ENCODE measurements around the gene ZCWPW1.
"Not testable (repeated sequence)": the region's sequence is repeated elsewhere in the genome, so short reads cannot be mapped to it uniquely, and the experiment has no call there.

Gene ZCWPW1

GRCh38 chr7:100453854-100454253 lies 25.4 kb upstream of the ZCWPW1 start:
- DNase-seq = not testable (repeated sequence)

DNA sequence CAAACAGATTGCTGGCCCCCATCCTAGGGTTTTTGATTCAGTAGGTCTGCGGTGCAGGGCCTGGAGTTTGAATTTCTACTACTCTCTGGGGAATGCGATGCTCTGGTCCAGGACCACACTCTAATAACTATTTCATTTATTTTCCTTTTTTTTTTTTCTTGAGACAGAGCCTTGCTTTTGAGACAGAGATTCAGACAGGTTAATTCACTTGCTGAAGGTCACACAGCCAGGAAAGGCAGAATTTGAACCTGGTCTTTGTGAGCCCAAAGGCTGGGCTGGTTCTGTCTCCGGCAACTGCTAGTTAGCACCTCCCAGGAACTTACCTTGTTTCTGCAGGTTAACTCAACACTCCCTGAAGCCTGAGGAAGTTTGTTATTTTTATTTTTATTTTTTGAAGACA lies 24.0 kb upstream of the ZCWPW1 start:
- no peak for DNase-seq

GRCh38 chr7:100449190-100449795 lies 20.8 kb upstream of the ZCWPW1 start:
- no peak for DNase-seq

DNA sequence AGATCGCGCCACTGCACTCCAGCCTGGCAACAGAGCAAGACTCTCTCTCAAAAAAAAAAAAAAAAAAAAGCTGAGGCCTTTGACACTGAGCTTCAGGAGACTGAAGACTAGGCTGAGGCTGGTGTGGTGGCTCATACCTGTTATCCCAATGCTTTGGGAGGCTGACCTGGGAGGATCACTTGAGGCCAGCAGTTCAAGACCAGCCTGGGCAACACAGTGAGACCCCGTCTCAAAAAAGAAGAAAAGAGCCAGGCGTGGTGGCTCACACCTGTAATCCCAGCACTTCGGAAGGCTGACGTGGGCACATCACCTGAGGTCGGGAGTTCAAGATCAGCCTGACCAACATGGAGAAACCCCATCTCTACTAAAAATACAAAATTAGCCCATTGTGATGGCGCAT lies 18.9 kb upstream of the ZCWPW1 start:
- DNase-seq = not testable (repeated sequence)

DNA sequence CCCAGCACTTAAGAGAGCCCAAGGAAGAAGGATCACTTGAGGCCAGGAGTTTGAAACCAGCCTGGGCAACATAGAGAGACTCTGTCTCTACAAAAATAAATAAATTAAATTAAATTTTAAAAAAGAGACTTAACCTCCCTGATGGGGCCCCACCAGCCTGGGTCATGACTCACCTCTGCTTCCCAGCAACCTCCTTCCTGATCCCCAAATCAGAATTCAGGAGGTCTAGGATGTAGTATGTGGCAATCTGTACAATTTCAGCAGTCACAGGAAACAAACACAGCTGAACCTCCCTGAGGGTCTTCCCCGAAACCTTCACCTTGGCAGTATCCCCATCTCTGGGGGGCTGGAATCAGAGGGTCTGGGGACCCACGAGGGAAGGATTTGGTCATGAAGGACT lies 17.5 kb upstream of the ZCWPW1 start:
- no peak for DNase-seq

GRCh38 chr7:100444311-100445278 lies 16.1 kb upstream of the ZCWPW1 start:
- no peak for DNase-seq

DNA sequence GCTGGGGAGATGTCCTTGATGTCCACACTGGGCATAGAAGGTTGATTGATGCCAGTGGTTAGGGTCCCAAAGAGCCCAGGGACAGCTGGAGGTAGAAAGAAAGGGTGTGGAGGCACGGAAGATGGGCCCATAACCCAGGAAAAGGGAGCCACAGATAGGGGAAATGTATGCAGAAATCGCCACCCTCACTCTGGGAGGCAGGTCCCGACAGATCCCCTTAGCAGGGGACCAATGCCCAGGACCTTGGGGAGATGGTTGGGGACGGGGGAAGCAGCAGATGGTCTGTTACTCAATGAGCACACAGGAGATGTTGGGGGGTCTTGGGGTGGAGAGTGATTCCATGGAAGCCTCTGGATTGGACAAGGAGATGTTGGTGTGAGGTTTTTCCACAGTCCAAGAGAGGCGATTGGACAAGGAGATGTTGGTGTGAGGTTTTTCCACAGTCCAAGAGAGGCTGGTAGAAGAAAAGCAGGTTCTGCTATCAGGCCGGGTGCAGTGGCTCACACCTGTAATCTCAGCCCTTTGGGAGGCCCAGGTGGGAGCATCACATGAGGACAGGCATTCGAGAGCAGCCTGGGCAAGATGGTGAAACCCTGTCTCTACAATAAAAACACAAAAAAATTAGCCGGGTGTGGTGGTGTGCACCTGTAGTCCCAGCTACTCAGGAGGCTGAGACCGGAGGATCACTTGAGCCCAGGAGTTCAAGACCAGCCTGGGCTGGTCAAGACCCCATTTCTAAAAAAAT lies 14.8 kb upstream of the ZCWPW1 start:
- DNase-seq = no peak

- no peak for DNase-seq
These were observed 13.4 kb upstream of the ZCWPW1 start for GRCh38 chr7:100441641-100442535.

DNA sequence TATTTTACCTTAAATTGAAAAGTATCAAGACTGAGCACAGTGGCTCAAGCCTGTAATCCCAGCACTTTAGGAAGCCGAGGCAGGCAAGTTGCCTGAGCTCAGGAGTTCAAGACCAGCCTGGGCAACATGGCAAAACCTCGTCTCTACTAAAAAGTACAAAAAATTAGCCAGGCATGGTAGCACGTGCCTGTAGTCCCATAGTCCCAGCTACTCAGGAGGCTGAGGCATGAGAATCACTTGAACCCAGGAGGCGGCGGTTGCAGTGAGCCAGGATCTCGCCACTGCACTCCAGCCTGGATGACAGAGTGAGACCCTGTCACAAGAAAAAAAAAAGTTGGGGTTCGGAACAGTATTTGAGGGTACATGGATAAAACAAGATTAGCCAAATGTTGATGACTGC lies 10.7 kb upstream of the ZCWPW1 start:
- DNase-seq = not testable (repeated sequence)

- DNase-seq = not testable (repeated sequence)
These were observed 10.2 kb upstream of the ZCWPW1 start for GRCh38 chr7:100438731-100439130.

- DNase-seq = no peak
These were observed 9.7 kb upstream of the ZCWPW1 start for GRCh38 chr7:100438172-100438571.

DNA sequence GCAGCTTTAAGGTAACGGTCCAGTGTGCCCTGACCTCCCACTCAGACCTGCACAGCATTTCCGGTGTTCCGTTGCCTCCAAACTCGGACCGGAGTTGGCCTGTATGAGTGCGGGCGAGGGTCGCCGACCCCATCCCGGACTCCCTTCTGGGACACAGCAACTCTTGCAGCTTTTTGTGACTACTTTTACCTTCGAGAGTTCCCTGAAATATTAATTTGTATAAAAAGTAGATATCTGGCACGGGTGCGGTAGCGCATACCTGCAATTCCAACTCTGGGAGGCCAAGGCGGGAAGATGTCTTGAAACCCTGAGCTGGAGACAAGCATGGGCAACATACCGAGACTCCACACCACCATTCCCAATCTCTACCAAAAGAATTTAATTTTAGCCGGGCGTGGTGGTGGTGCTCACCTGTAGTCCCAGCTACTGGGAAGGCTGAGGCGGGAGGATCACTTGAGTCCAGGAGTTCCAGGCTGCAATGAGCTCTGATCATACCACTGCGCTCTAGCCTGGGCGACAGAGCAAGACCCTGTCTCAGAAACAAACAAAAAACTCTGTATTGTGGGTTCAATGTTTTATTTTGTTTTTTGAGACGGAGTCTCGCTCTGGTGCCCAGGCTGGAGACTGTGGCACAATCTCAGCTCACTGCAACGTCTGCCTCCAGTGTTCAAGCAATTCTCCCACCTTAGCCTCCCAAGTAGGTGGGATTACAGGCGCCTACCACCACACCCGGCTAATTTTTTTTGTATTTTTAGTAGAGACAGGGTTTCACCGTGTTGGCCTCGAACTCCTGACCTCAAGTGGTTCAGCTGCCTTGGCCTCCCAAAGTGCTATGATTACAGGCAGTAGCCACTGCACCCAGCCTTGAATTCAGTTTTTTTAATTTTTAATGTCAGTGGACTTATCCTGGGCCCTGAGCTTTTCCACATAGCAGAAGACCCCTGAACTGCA lies 8.9 kb upstream of the ZCWPW1 start:
- no peak for DNase-seq

GRCh38 chr7:100435401-100436304 lies 7.2 kb upstream of the ZCWPW1 start:
- DNase-seq = peak in 3 of 5 experiments; percentile 20 to 73 (median 36)

- no peak for DNase-seq
These were observed 6.0 kb upstream of the ZCWPW1 start for GRCh38 chr7:100434297-100435144.

DNA sequence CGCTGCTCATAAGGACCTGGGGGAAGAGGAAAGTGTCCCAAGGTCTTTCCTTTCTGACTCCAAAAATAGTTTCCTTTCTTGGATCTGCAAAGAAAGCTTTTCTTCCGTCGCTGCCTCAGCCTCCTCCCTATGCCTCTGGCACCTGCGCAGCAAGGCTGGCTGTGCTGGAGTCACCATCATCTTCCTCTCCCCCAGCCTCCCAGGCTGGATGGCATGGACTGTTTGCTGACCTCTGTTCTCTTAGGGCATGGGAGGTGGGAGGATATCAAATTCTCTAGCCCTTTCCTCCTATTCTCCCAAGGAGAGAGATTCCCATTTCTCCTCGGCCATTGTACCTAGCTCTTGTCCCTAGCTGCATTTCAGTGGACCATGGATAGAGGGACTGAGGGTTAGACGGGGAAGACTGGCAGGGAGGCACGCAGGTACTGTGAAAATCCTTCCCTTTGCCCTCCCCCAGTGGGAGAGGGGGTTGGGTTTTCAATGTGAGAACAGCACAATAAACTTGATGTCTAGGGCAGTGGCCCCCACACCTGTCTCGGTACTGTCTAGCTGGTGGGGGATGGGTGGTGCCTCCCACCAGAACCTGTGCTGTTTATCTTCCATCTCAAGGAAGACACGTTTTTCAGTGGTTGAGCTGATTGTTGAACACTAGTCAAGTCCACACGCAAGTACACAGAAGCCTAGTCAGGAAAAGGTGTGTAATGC lies 5.2 kb upstream of the ZCWPW1 start:
- DNase-seq = peak in 1 of 5 experiments; percentile 45

GRCh38 chr7:100433276-100433591 lies 4.7 kb upstream of the ZCWPW1 start:
- no peak for DNase-seq

DNA sequence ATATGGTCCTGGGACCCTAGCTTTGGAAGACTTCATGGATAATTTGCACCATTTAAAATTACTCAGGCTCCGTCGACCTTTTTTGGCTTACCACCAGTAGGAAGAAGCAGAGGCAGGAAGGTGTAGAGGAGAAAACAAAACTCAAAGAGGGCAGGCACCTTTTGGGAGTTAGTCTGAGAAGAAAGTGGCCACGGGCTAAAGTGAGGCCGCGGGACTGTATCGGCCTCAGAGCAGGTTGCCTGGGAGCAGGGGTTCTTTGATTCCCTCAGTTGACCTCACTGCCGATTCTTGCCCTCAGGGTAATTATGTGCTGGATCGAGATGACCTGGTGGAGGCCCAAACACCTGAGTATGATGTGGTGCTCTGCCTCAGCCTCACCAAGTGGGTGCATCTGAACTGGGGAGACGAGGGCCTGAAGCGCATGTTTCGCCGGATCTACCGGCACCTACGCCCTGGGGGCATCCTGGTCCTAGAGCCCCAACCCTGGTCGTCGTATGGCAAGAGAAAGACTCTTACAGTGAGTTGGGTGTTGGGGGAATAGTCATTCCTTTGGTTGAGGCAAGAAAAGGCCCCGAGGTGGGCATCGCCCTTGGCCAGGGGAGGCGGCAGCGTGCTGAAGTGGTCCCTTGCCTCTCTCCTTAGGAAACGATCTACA lies 4.2 kb upstream of the ZCWPW1 start:
- no peak for DNase-seq

DNA sequence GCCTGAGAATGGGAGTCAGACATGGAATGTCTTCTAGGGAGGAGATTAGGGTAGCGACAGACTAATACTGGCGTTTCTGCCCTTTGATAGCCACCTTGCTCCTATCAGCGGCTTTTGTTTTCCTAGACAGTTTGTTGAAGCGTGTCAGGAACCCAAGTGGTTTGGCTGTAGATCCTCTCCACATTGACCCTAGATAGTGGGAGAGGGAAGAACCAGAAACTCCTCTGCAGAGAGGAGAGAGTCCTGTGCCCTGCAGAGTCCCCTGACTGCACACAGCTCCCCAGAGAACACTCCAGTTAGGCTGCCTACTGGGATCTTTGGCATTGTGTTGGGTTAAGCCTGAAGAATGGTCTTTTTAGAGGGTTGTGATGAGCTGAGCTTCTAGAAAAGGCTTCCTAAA lies 3.5 kb upstream of the ZCWPW1 start:
- DNase-seq = no peak
